GM23338 (cell line): ENCODE results near the gene ARMH4.

Source experiments
- CREB1 ChIP-seq: fragments of 250-450 bp; sonication (Bioruptor Pico); IDR thresholded peaks from 2 replicates; pipeline ENCODE4 v1.5.0; 2020; ENCODE audit warnings: low read depth, mild to moderate bottlenecking, moderate library complexity
- CTCF ChIP-seq, 2 experiments: fragments of 200-600 bp in 1 of 2; sonication (generic) in 1 of 2; conservative IDR thresholded peaks; 2 replicates each; pipeline versions ENCODE4 v1.5.1 to v1.6.1; 2016 to 2017; ENCODE audit warnings: antibody characterized with exemption in 2 of 2, low read depth in 2 of 2, mild to moderate bottlenecking in 2 of 2, moderate library complexity in 1 of 2
- EZH2 ChIP-seq: fragments of 200-600 bp; sonication (generic); IDR thresholded peaks from one replicate; pipeline ENCODE4 v1.8.0; 2017; ENCODE audit warnings: antibody characterized with exemption, mild to moderate bottlenecking, low read depth; ENCODE audit not compliant: unreplicated experiment
- EZH2phosphoT487 ChIP-seq: fragments of 200-600 bp; sonication (generic); IDR thresholded peaks from one replicate; pipeline ENCODE4 v1.8.1; 2018; ENCODE audit warnings: antibody characterized with exemption; ENCODE audit not compliant: unreplicated experiment
- JUNB ChIP-seq: IDR thresholded peaks from one replicate; pipeline ENCODE4 v1.6.1; 2016; ENCODE audit warnings: antibody characterized with exemption; ENCODE audit not compliant: unreplicated experiment
- POLR2AphosphoS5 ChIP-seq: IDR thresholded peaks from 2 replicates; pipeline ENCODE4 v1.6.1; 2016; ENCODE audit warnings: antibody characterized with exemption, low read depth
- REST ChIP-seq: IDR thresholded peaks from one replicate; pipeline ENCODE4 v1.6.1; 2018; ENCODE audit warnings: antibody characterized with exemption; ENCODE audit not compliant: unreplicated experiment
- ZNF114 ChIP-seq: fragments of 250-450 bp; sonication (Bioruptor Pico); IDR thresholded peaks from 2 replicates; pipeline ENCODE4 v1.5.0; 2020; ENCODE audit warnings: mild to moderate bottlenecking, moderate library complexity
- ZNF331 ChIP-seq: fragments of 250-450 bp; sonication (Bioruptor Pico); IDR thresholded peaks from 2 replicates; pipeline ENCODE4 v1.5.0; 2020; ENCODE audit warnings: low read depth, mild to moderate bottlenecking, moderate library complexity
- TF ChIP-seq, protein P1 (sequence below): IDR thresholded peaks from 2 replicates; pipeline ENCODE4 v1.6.1; 2016; ENCODE audit warnings: antibody characterized with exemption

DNA sequence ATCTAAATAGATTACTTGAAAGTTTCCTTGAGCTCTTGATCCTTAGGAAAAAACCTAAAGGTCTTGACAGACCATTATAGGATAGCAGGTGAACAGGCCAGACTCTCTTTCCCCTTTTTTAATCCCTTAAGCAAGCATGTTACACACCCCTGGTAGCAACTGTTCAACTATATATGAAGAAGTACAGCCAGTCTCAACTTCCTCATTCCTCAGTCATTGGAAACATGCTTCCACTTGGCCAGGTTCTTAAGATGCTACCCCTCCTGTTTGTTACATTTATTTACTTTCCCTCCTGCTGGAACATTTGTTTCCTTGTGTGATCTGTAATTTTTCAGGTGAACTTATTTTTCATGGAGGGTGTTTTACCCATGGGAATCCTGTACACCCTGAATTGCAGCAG lies 124.1 kb downstream of the ARMH4 start:
- TF ChIP-seq CTCF (conservative IDR thresholded peaks at IDR 0.05; ENCODE audit: low read depth in 2 of 2) (no peak), REST (no peak), EZH2phosphoT487 (no peak), EZH2 (no peak), ZNF331 (CRISPR knock-in tag) (no peak), CREB1 (CRISPR knock-in tag) (no peak), ZNF114 (CRISPR knock-in tag) (no peak), POLR2AphosphoS5 (no peak), JUNB (no peak)
- TF ChIP-seq, protein P1, sequence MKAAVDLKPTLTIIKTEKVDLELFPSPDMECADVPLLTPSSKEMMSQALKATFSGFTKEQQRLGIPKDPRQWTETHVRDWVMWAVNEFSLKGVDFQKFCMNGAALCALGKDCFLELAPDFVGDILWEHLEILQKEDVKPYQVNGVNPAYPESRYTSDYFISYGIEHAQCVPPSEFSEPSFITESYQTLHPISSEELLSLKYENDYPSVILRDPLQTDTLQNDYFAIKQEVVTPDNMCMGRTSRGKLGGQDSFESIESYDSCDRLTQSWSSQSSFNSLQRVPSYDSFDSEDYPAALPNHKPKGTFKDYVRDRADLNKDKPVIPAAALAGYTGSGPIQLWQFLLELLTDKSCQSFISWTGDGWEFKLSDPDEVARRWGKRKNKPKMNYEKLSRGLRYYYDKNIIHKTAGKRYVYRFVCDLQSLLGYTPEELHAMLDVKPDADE, result no peak
